ENCODE data around the gene RBPJ.

RBPJ gene

DNA sequence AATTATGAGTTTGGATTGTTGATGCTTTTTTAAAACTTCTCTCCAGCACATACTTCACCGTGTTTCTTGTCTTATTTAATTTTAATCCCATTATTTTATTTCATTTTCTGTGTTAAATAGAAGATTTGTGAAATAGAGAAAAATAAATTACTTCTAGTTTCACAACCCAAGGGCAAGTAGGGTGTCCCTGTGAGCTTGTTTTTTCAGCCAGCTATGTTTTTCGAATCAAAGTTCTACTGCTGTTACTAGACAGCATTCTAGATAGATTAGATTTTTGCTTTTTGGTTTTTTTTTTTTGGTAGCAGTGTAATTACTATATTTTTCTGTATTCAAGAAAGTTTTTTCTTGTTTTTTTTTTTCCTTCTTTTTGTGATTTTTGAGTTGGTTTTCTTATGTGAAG lies 59.9 kb downstream of the RBPJ start:
- peaks cover 15% of the 10 kb centered on the region for H3F3A ChIP-seq (ENCODE audit: insufficient read depth, low read length)
- no peaks in the 10 kb centered on the region for H3K9me2 ChIP-seq (replicated peaks; ENCODE audit: insufficient read depth, low read length)
- DNase-seq = no peak
- TF ChIP-seq EZH2phosphoT487 (IDR thresholded peaks at IDR 0.05; ENCODE audit: low read length) = no peak
- TF ChIP-seq, protein P1, sequence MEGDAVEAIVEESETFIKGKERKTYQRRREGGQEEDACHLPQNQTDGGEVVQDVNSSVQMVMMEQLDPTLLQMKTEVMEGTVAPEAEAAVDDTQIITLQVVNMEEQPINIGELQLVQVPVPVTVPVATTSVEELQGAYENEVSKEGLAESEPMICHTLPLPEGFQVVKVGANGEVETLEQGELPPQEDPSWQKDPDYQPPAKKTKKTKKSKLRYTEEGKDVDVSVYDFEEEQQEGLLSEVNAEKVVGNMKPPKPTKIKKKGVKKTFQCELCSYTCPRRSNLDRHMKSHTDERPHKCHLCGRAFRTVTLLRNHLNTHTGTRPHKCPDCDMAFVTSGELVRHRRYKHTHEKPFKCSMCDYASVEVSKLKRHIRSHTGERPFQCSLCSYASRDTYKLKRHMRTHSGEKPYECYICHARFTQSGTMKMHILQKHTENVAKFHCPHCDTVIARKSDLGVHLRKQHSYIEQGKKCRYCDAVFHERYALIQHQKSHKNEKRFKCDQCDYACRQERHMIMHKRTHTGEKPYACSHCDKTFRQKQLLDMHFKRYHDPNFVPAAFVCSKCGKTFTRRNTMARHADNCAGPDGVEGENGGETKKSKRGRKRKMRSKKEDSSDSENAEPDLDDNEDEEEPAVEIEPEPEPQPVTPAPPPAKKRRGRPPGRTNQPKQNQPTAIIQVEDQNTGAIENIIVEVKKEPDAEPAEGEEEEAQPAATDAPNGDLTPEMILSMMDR (IDR thresholded peaks at IDR 0.05; ENCODE audit: low read length) = no peak
- TF ChIP-seq EZH2 (optimal IDR thresholded peaks at IDR 0.05; ENCODE audit: low read depth, low read length) = no peak
- H3K36me3 ChIP-seq (replicated peaks; ENCODE audit: insufficient read depth, low read length) = 0 out of 2 replicates have a peak, but pooled peaks cover 3% of the 10 kb centered on the region
- peaks cover 51% of the 10 kb centered on the region for H3K79me2 ChIP-seq (ENCODE audit: low read length)
- H3K27me3 ChIP-seq (replicated peaks; ENCODE audit: insufficient read depth, low read length) = no peaks in the 10 kb centered on the region
- 0 out of 2 replicates have a peak overlapping the region, but pooled peaks have one; percentile 16 for H3K4me2 ChIP-seq (ENCODE audit: low read depth, low read length)
- no peak overlapping the region for H2AFZ ChIP-seq (ENCODE audit: low read length)
- H3K4me1 ChIP-seq (ENCODE audit: low read length) = peaks cover 44% of the 10 kb centered on the region
- H3K27ac ChIP-seq (ENCODE audit: low read length) = no peak overlapping the region
- peaks cover 5% of the 10 kb centered on the region for H4K20me1 ChIP-seq (ENCODE audit: insufficient read depth, low read length)
- no peaks in the 10 kb centered on the region for H3K9me3 ChIP-seq (replicated peaks; ENCODE audit: insufficient read depth, low read length)
- no peak overlapping the region for H3K9ac ChIP-seq (ENCODE audit: low read length)
- H3K4me3 ChIP-seq (ENCODE audit: low read length) = no peak overlapping the region

GRCh38 chr4:26384380-26385057 lies 63.7 kb downstream of the RBPJ start:
- no peaks in the 10 kb centered on the region for H3K27me3 ChIP-seq (replicated peaks; ENCODE audit: insufficient read depth, low read length)
- H3K79me2 ChIP-seq (ENCODE audit: low read length) = peaks cover 30% of the 10 kb centered on the region
- no peak for DNase-seq
- no peak overlapping the region for H3K4me2 ChIP-seq (ENCODE audit: low read depth, low read length)
- TF ChIP-seq EZH2phosphoT487 (IDR thresholded peaks at IDR 0.05; ENCODE audit: low read length) (no peak), EZH2 (optimal IDR thresholded peaks at IDR 0.05; ENCODE audit: low read depth, low read length) (no peak)
- TF ChIP-seq, protein P1 (IDR thresholded peaks at IDR 0.05; ENCODE audit: low read length) = no peak
- peaks cover 3% of the 10 kb centered on the region; the same call in 1 of the 2 replicates for H3K36me3 ChIP-seq (replicated peaks; ENCODE audit: insufficient read depth, low read length)
- H3K4me1 ChIP-seq (ENCODE audit: low read length) = peaks cover 18% of the 10 kb centered on the region
- H4K20me1 ChIP-seq (ENCODE audit: insufficient read depth, low read length) = no peaks in the 10 kb centered on the region
- H3K9me2 ChIP-seq (replicated peaks; ENCODE audit: insufficient read depth, low read length) = no peaks in the 10 kb centered on the region
- no peak overlapping the region for H2AFZ ChIP-seq (ENCODE audit: low read length)
- H3K9me3 ChIP-seq (replicated peaks; ENCODE audit: insufficient read depth, low read length) = no peaks in the 10 kb centered on the region
- H3K27ac ChIP-seq (ENCODE audit: low read length) = no peak overlapping the region
- no peak overlapping the region for H3K4me3 ChIP-seq (ENCODE audit: low read length)
- H3K9ac ChIP-seq (ENCODE audit: low read length) = no peak overlapping the region
- H3F3A ChIP-seq (ENCODE audit: insufficient read depth, low read length) = peaks cover 4% of the 10 kb centered on the region; the same call in 1 of the 2 replicates

DNA sequence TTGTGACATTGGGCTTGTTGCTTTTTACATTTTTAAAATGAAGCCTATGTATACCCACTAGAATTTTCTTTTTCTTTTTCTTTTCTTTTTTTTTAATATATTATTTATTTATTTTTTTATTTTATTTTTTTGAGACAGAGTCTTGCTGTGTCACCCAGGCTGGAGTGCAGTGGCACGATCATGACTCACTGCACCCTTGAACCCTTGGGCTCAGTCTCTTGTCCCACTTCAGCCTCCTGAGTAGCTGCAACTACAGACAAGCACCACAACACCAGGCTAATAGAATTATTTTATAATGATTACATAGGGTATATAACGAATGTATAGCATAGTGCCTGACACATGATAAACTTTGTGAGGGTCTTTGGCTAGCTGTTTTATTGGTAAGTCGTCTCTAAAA lies 64.9 kb downstream of the RBPJ start:
- H3K79me2 ChIP-seq (ENCODE audit: low read length) = peaks cover 22% of the 10 kb centered on the region
- H3K9me2 ChIP-seq (replicated peaks; ENCODE audit: insufficient read depth, low read length) = no peaks in the 10 kb centered on the region

More for the DNA sequence above, 64.9 kb downstream of the RBPJ start:
- Histone ChIP-seq H3K9ac (ENCODE audit: low read length) (no peak overlapping the region), H3K4me1 (ENCODE audit: low read length) (peaks cover 9% of the 10 kb centered on the region; the same call in 1 of the 2 replicates), H3K9me3 (replicated peaks; ENCODE audit: insufficient read depth, low read length) (no peaks in the 10 kb centered on the region), H3K27me3 (replicated peaks; ENCODE audit: insufficient read depth, low read length) (no peaks in the 10 kb centered on the region), H4K20me1 (ENCODE audit: insufficient read depth, low read length) (no peaks in the 10 kb centered on the region), H2AFZ (ENCODE audit: low read length) (no peak overlapping the region), H3F3A (ENCODE audit: insufficient read depth, low read length) (no peaks in the 10 kb centered on the region), H3K4me2 (ENCODE audit: low read depth, low read length) (no peak overlapping the region), H3K27ac (ENCODE audit: low read length) (no peak overlapping the region), H3K36me3 (replicated peaks; ENCODE audit: insufficient read depth, low read length) (peaks cover 3% of the 10 kb centered on the region; the same call in 1 of the 2 replicates), H3K4me3 (ENCODE audit: low read length) (no peak overlapping the region)
- no peak for DNase-seq
- no peak for TF ChIP-seq EZH2 (optimal IDR thresholded peaks at IDR 0.05; ENCODE audit: low read depth, low read length)
- no peak for TF ChIP-seq EZH2phosphoT487 (IDR thresholded peaks at IDR 0.05; ENCODE audit: low read length)
- TF ChIP-seq, protein P1 (IDR thresholded peaks at IDR 0.05; ENCODE audit: low read length) = no peak

Data from MM.1S (cell line).